Right ventricle myocardium inferior (tissue), 1 donor: ENCODE data around the gene TMPRSS6. TPM values are rescaled to one million over a fixed set of nuclear protein-coding genes. Genes with fewer than 3 reads are reported as not detected.

Experiments
- ATAC-seq: fragments of 200-7000 bp; cut with Tn5 transposase; one replicate; pipeline ENCODE4 v1.9.1; 2020; ENCODE audit warnings: mild to moderate bottlenecking, moderate library complexity
- DNase-seq: peaks from one replicate; pipeline ENCODE4 v3.0.0; 2021; ENCODE audit errors: missing footprints
- intact Hi-C: fragments of 100-400 bp; cut with DNase I; formaldehyde crosslinking; loops from one replicate; pipeline ENCODE4 v1.11.0; 2022
- total RNA-seq: library from RNA; stranded (reverse); fragmentation: NEBNext Ultra II Directional; extraction: Animal tissue kit (Norgen Biotek cat#: 25700); gene quantifications from one replicate; pipeline ENCODE4 v1.2.1, GENCODE V29; 2021
- donor health status: DM: no; HTN: yes; CAD: no; lungs with severe emphysema.

Gene TMPRSS6
- total RNA-seq, 1 donor from 2014 or later, result not detected

DNA sequence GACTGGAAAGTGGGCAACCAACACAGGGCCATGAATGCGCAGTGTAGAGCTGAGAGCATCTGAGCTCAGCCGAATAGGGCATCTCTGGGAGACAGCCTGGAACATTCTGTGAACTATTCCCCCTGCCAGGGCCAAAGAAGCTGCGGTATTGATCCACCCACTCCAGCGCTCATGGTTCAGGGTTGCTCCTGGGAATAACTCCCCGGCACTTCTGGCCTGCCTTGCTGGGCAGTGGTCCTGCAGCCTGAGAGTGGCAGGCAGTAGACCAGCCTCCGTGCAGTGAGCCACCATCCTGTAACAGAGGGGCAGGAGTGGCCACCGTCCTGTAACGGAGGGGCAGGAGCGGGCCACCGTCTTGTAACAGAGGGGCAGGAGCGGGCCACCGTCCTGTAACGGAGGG, 12.2 kb downstream of the TMPRSS6 start:
- intact Hi-C loops, result no loop called here
- ATAC-seq (no peak), DNase-seq (no peak)

DNA sequence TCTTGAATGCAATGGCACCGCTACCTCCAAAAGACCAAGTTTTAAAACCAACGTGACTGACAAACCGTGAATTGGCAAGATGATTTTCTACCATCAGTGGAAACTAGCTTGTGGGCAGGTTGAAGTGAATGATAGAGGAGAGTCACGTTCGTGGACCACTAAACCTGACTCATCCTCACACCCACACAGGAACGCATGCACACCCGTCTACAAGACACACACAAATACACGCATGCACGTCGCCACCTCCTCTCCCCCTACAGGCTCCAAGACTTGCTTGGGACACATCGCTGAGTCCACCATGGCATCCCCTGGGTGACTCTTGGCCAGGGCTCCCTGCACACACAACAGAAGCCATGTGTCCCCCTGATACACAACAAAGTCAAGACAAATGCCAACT, 14.4 kb downstream of the TMPRSS6 start:
- DNase-seq, result no peak
- no peak for ATAC-seq
- intact Hi-C loops, result no loop called here

- intact Hi-C loops, result no loop called here
- ATAC-seq (no peak), DNase-seq (no peak)
These were observed 15.3 kb downstream of the TMPRSS6 start for GRCh38 chr22:37094239-37094638.

GRCh38 chr22:37092997-37093396, 16.5 kb downstream of the TMPRSS6 start:
- no peak for ATAC-seq
- no peak for DNase-seq
- intact Hi-C loops, result no loop called here

GRCh38 chr22:37091994-37092393, 17.5 kb downstream of the TMPRSS6 start:
- DNase-seq (no peak), ATAC-seq (no peak)
- intact Hi-C loops, result no loop called here

GRCh38 chr22:37090920-37091695, 18.4 kb downstream of the TMPRSS6 start:
- no peak for ATAC-seq

GRCh38 chr22:37089434-37089833, 20.1 kb downstream of the TMPRSS6 start:
- intact Hi-C loops, result no loop called here
- ATAC-seq (no peak), DNase-seq (no peak)

More at GRCh38 chr22:37090920-37091695, 18.4 kb downstream of the TMPRSS6 start:
- intact Hi-C loops, result no loop called here
- DNase-seq, result no peak

DNA sequence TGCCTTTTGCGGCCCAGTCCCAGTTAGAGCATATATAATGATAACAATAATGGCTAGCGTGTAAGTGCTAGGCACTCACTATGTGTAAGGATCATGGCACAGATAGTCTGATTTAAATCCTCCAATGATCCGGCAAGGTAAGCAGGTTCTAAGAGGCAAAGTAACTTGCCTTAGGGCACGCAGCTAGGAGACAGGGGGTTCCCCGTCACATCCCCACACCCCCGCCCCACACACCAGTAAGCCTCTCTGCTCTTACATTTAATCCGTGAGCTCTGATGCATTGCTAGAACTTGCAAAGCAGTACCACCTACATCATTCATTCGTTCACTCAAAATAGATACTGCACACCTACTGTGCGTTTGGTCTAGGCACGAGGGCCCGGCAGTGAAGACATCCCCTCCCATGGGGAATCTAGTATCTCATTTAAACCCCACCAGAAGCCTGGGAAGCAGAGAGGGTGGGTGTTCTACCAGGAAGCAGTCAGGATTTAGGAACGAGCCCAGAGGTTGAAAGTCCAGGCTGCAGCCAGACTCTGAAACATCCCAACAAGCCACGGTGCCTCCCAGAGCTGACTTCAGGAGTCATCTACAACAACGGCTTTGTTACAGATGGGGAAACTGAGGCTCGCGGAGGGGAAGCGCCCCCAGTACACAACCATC, 20.6 kb downstream of the TMPRSS6 start:
- no peak for ATAC-seq
- intact Hi-C loops, result no loop called here

GRCh38 chr22:37088108-37088605, 21.4 kb downstream of the TMPRSS6 start:
- intact Hi-C loops, result no loop called here
- no peak for DNase-seq
- no peak for ATAC-seq

More for the DNA sequence above, 20.6 kb downstream of the TMPRSS6 start:
- no peak for DNase-seq

DNA sequence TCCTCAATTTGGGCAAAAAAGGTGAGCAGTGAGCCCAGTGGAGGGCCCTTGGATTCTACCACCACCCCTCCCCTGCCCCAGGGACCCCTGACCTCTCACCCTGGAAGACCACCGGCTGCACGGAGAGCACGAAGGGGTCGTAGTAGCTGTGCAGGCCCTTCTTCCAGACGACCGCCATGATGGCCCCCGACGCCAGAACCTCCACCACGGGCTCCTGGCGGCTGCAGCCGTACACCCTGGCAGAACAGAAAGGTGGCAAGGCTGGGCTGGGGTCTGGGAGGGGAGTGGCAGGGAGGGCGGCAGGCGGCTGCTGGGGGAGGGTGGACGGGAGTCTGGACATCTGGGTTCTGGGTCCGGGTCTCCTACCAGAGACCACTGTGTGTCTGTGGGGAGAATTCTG, 23.3 kb downstream of the TMPRSS6 start:
- intact Hi-C loops, result no loop called here
- DNase-seq (no peak), ATAC-seq (no peak)

- no peak for DNase-seq
- ATAC-seq, result no peak
- intact Hi-C loops, result no loop called here
These were observed 25.1 kb downstream of the TMPRSS6 start for GRCh38 chr22:37084385-37084784.

DNA sequence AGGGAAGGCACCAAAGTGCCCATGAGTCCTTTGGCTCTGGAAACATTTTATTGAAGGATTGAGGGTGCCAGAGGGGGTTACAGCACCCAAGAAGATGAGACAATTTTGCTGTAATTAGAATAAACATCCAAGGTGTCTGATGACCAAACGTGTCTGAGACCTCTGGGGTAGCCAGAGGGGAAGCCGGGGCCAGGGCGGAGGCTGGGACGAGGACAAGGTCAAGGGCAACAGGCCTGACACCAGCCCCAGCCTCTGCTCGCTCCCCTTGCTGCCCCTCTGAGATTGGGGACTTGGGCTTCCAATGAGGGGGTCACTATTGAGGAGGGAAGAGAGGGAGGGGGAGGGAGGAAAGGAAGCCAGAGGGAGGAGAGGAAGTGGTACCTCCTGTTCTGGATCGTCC, 25.6 kb downstream of the TMPRSS6 start:
- DNase-seq (no peak), ATAC-seq (no peak)
- intact Hi-C loops, result no loop called here

- no peak for DNase-seq
- ATAC-seq, result no peak
- intact Hi-C loops, result no loop called here
These were observed 27.2 kb downstream of the TMPRSS6 start for GRCh38 chr22:37082251-37082873.

DNA sequence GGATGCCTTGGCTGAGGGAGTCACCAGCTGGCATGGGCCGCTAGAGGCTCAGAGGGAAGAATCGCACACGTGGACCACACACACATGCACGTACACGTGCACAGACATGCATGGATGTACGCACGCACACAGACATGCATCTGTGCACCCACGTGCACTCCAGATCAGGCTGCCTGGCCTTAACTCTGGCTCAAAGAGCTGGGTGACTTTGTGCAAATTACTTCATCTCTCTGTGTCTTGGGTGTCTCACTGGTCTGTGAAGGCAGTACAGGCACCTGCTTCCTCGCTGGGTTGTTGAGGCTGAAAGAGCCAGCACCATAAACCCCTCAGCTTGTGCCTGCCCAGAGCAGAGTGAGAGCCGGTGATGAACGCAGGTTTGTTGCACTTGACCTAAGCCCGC, 28.7 kb downstream of the TMPRSS6 start:
- intact Hi-C loops, result no loop called here
- ATAC-seq (no peak), DNase-seq (no peak)

DNA sequence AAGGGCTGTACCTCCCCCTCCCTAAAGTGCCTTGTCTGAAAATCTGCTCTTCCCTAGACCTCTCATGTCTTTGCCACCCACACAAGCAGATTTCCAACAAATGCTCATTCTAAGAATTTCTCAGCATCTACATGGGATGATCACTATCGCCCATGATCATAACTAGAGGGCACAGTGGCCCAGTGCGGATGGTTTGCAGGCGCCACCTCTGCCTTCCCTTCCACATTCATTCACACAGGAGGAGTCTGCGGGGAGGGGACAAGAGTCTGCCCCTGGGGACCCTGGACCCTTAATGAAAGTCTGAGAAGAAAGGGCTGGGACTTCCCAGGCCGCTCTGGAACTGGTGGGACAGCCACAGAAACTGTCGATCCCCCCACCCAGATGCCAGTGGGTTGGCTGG, 29.1 kb downstream of the TMPRSS6 start:
- ATAC-seq (no peak), DNase-seq (no peak)
- intact Hi-C loops, result no loop called here

DNA sequence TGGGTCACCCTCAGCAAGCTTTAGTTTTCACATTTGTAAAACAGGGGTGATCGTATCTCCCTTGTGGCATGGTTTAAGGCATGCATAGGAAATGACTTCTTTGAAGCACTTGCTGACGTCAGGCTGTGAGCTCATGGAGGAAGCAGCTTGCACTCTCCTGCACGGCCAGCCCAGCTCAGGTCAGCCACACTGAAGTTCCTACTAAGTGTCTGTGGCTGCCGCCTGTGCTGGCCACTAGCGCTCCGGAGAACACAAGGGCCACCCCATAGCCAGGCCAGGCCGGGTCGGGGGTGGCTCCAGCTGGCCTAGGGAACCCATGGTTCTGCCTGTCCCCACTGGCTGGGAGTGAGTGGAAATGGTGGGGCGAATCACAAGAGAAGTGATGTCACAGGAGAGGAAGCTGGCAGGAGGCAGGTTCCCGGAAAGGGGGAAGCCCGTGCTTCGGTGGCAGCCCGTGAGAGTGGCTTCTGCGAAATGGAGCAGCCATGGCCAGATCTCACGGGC, 29.8 kb downstream of the TMPRSS6 start:
- DNase-seq, result no peak
- ATAC-seq, result peak; percentile 3
- intact Hi-C loops, result loop anchor here (10.0 kb wide), 1 partner anchor 85 kb away; no protein-coding TSS in a partner anchor

DNA sequence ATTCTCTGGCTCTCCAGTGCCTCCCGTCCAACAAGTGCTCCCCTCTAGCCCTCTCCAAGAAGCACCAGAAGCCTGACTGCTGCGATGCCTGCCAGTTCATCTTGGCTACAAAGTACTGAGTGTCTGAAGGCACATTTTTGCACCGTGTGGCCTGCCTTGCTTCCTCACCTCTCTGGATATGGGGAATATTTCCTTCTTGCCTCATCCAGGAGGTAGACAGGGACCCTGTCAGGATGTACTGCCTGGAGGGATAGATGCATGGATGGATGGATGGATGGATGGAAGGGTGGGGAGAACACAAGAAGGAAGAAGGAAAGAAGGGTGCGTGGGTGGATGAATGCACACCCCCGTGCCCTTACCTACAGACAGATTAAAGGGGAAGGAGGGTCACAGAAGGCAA, 30.4 kb downstream of the TMPRSS6 start:
- ATAC-seq (no peak), DNase-seq (no peak)
- intact Hi-C loops, result loop anchor here (10.0 kb wide), 1 partner anchor 86 kb away; no protein-coding TSS in a partner anchor

DNA sequence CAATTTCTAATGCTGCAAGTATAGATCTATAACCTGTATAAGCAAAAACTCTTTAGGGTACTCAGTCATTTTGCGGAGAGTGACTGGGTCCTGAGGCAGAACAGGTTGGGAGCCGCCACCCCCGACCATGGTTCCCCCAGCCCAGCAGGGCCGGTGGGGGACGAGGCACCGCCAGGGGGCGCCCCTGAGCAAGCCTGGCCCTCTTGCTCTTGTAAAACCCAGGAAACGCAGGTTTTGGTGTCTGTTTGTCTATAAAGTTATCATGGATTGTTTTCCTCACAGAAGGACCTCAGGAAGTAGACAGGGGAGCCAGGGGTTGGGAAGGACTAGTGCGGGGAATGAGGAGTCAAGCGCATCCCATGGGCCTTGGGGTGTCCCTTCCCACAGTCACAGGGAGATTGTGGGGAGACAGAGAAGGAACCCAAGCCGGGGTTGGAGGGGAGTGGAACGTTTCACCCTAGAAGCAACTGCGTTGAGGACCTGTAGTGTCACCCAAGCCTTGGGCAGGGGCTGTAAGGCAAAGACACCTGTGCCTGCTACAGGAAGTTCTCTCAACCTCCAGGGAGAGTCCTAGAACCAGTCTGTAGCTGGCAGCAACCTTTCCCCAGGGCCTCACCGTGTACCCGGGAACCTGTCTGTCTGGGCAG, 31.6 kb downstream of the TMPRSS6 start:
- intact Hi-C loops, result loop anchor here (2.0 to 10.0 kb wide), 2 partner anchors 87 to 121 kb away; no protein-coding TSS in a partner anchor
- ATAC-seq (no peak), DNase-seq (no peak)
